ENCODE measurements around the gene GPR37L1.

GPR37L1 gene

DNA sequence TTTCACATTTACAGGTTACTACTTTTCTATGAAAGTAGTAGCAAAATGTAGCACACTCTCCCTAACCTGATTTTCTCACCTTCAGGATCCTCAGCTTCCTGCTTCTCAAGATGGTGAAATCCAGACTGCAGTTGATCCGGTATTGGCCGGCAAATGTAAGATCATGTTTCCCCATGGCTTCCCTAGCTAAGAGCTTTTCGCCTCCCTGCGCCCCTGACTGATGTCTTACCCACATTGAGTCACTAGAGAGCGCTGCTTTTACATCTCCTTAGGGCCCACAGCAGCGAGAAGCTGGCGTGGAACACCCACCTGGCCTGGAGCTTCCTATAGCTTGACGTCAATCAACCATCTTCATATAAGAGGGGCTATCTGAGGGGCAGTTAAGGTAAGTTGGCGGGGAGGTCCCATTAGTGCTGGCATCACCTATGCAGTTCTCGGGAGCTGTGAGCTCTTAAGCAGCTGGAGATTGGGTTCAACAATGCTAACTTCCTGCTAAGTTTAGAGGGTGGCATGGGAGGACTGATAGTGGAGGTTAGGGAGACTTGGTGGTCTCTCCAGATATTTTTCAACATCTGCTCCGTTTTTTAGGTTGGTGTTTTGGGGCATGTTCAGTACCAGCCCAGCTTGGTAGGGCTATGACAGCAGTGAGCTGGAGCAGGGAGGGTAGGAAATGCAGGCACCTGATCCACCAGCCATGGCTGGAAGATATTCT lies 32.2 kb downstream of the GPR37L1 start:
- H2AFZ ChIP-seq (ENCODE audit: low read depth) = 0 out of 2 replicates have a peak overlapping the region, but pooled peaks have one; percentile 6
- no peak overlapping the region for H3K9ac ChIP-seq
- H3K4me2 ChIP-seq = no peak overlapping the region
- no peaks in the 10 kb centered on the region for H3K79me2 ChIP-seq (ENCODE audit: insufficient read depth, low read depth)
- H3K36me3 ChIP-seq (ENCODE audit: insufficient read depth) = no peaks in the 10 kb centered on the region
- TF ChIP-seq, protein P1, sequence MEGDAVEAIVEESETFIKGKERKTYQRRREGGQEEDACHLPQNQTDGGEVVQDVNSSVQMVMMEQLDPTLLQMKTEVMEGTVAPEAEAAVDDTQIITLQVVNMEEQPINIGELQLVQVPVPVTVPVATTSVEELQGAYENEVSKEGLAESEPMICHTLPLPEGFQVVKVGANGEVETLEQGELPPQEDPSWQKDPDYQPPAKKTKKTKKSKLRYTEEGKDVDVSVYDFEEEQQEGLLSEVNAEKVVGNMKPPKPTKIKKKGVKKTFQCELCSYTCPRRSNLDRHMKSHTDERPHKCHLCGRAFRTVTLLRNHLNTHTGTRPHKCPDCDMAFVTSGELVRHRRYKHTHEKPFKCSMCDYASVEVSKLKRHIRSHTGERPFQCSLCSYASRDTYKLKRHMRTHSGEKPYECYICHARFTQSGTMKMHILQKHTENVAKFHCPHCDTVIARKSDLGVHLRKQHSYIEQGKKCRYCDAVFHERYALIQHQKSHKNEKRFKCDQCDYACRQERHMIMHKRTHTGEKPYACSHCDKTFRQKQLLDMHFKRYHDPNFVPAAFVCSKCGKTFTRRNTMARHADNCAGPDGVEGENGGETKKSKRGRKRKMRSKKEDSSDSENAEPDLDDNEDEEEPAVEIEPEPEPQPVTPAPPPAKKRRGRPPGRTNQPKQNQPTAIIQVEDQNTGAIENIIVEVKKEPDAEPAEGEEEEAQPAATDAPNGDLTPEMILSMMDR (conservative IDR thresholded peaks at IDR 0.05; ENCODE audit: low read depth, low read length) = peak; percentile 70
- no peak overlapping the region for H3K4me3 ChIP-seq (IDR thresholded peaks at IDR 0.05; ENCODE audit: insufficient read depth, low read depth, low read length)
- H4K20me1 ChIP-seq (ENCODE audit: insufficient read depth) = no peaks in the 10 kb centered on the region
- no peaks in the 10 kb centered on the region for H3K27me3 ChIP-seq (ENCODE audit: insufficient read depth, low read depth)
- H3K27ac ChIP-seq = no peak overlapping the region
- no peaks in the 10 kb centered on the region for H3K4me1 ChIP-seq (ENCODE audit: low read depth, poor library complexity, severe bottlenecking)

DNA sequence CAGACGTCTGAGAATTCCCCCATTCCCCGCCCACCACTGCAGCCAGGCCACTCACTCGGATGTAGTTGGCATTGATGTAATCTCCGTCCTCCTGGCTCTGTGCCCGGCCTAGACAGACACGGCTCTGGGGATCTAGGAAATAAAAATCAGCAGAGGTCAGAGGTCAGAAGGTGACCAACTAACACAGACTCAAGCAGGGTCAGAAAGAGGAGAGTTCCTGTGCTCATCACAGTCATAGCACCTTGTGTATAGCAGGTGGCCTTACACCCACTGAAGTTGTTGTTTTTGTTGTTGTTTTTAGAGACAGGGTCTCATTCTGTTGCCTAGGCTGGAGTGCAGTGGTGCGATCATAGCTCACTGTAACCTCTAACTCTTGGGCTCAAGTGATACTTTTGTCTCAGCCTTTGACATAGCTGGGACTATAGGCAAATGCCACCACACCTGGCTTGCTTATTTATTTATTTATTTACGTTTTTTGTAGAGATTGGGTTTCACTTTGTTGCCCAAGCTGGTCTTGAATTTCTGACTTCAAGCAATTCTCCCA lies 32.8 kb downstream of the GPR37L1 start:
- Histone ChIP-seq H3K27ac (no peak overlapping the region), H3K9ac (no peak overlapping the region), H3K79me2 (ENCODE audit: insufficient read depth, low read depth) (no peaks in the 10 kb centered on the region), H2AFZ (ENCODE audit: low read depth) (no peak overlapping the region), H3K27me3 (ENCODE audit: insufficient read depth, low read depth) (no peaks in the 10 kb centered on the region), H3K36me3 (ENCODE audit: insufficient read depth) (no peaks in the 10 kb centered on the region), H3K4me2 (no peak overlapping the region), H3K4me3 (IDR thresholded peaks at IDR 0.05; ENCODE audit: insufficient read depth, low read depth, low read length) (no peak overlapping the region), H3K4me1 (ENCODE audit: low read depth, poor library complexity, severe bottlenecking) (no peaks in the 10 kb centered on the region), H4K20me1 (ENCODE audit: insufficient read depth) (no peaks in the 10 kb centered on the region)
- TF ChIP-seq, protein P1 (conservative IDR thresholded peaks at IDR 0.05; ENCODE audit: low read depth, low read length) = no peak

- peaks cover 8% of the 10 kb centered on the region; the same call in 1 of the 2 replicates for H3K27me3 ChIP-seq (ENCODE audit: insufficient read depth, low read depth)
- H3K9ac ChIP-seq = no peak overlapping the region
- no peaks in the 10 kb centered on the region for H4K20me1 ChIP-seq (ENCODE audit: insufficient read depth)
- no peaks in the 10 kb centered on the region for H3K79me2 ChIP-seq (ENCODE audit: insufficient read depth, low read depth)
- no peaks in the 10 kb centered on the region for H3K36me3 ChIP-seq (ENCODE audit: insufficient read depth)
- H2AFZ ChIP-seq (ENCODE audit: low read depth) = no peak overlapping the region
- no peak overlapping the region for H3K27ac ChIP-seq
- no peak overlapping the region for H3K4me3 ChIP-seq (IDR thresholded peaks at IDR 0.05; ENCODE audit: insufficient read depth, low read depth, low read length)
- no peak overlapping the region for H3K4me2 ChIP-seq
- no peaks in the 10 kb centered on the region for H3K4me1 ChIP-seq (ENCODE audit: low read depth, poor library complexity, severe bottlenecking)
- TF ChIP-seq, protein P1 (conservative IDR thresholded peaks at IDR 0.05; ENCODE audit: low read depth, low read length) = no peak
Observed at GRCh38 chr1:202156590-202156989, 33.9 kb downstream of the GPR37L1 start.

DNA sequence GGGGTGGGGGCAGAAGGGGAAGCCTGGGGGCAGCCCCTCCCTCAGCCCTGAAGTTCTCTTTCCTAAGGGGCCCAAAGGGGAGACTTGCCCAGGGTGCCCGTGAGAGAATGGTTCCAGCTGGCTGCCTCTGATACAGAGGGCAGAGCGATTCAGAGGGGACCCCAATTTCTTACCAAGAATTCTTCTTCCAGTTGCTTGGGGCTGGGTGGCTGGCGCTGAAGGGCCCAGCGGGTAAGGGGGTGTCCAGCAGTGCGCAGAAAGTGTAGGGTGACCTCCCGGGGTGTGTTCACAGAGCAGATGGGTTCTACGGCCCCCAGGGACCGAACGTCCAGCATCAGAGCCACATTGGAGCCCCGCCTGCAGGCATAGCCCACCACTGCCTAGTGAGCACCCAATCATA lies 35.2 kb downstream of the GPR37L1 start:
- TF ChIP-seq, protein P1 (conservative IDR thresholded peaks at IDR 0.05; ENCODE audit: low read depth, low read length) = no peak
- H3K36me3 ChIP-seq (ENCODE audit: insufficient read depth) = no peaks in the 10 kb centered on the region
- no peak overlapping the region for H3K27ac ChIP-seq
- no peaks in the 10 kb centered on the region for H3K79me2 ChIP-seq (ENCODE audit: insufficient read depth, low read depth)
- H3K4me3 ChIP-seq (IDR thresholded peaks at IDR 0.05; ENCODE audit: insufficient read depth, low read depth, low read length) = no peak overlapping the region
- no peaks in the 10 kb centered on the region for H4K20me1 ChIP-seq (ENCODE audit: insufficient read depth)
- H3K9ac ChIP-seq = no peak overlapping the region
- H2AFZ ChIP-seq (ENCODE audit: low read depth) = no peak overlapping the region
- H3K4me2 ChIP-seq = no peak overlapping the region
- H3K4me1 ChIP-seq (ENCODE audit: low read depth, poor library complexity, severe bottlenecking) = no peaks in the 10 kb centered on the region
- H3K27me3 ChIP-seq (ENCODE audit: insufficient read depth, low read depth) = peaks cover 13% of the 10 kb centered on the region; the same call in 1 of the 2 replicates

Data from KMS-11 (cell line).